ENCODE results near the gene PARVB. TPM values are rescaled to one million over a fixed set of nuclear protein-coding genes. Genes with fewer than 3 reads are reported as not detected.

PARVB gene
- total RNA-seq, 4 donors from 2014 or later, result 32.1 to 61.9 (median 41.9) TPM

- no peak for TF ChIP-seq POLR2AphosphoS5 (IDR thresholded peaks at IDR 0.05)
- no peak for TF ChIP-seq POLR2A (IDR thresholded peaks at IDR 0.05)
- TF ChIP-seq, protein P1, sequence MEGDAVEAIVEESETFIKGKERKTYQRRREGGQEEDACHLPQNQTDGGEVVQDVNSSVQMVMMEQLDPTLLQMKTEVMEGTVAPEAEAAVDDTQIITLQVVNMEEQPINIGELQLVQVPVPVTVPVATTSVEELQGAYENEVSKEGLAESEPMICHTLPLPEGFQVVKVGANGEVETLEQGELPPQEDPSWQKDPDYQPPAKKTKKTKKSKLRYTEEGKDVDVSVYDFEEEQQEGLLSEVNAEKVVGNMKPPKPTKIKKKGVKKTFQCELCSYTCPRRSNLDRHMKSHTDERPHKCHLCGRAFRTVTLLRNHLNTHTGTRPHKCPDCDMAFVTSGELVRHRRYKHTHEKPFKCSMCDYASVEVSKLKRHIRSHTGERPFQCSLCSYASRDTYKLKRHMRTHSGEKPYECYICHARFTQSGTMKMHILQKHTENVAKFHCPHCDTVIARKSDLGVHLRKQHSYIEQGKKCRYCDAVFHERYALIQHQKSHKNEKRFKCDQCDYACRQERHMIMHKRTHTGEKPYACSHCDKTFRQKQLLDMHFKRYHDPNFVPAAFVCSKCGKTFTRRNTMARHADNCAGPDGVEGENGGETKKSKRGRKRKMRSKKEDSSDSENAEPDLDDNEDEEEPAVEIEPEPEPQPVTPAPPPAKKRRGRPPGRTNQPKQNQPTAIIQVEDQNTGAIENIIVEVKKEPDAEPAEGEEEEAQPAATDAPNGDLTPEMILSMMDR (IDR thresholded peaks at IDR 0.05), result no peak
- no peak for TF ChIP-seq EP300 (IDR thresholded peaks at IDR 0.05)
- H3K36me3 ChIP-seq, result peaks cover 0 to 71% of the 10 kb centered on the region in 2 donors
- peaks cover 0 to 26% (median 0%) of the 10 kb centered on the region in 3 donors for H3K4me1 ChIP-seq
- H3K4me3 ChIP-seq, result no peak overlapping the region
- H3K9me3 ChIP-seq, result no peaks in the 10 kb centered on the region
- ATAC-seq, result no peak
- WGBS, 2 donors (ENCODE audit: low coverage in 1 of 2), result 80 to 99% methylated on average over 1 to 10 of the region's 11 CpGs
- H3K27ac ChIP-seq, result no peak overlapping the region
- no peaks in the 10 kb centered on the region for H3K27me3 ChIP-seq
Observed at GRCh38 chr22:44161673-44162072, 137.6 kb downstream of the PARVB start.

GRCh38 chr22:44162960-44163359 is 138.9 kb downstream of the PARVB start:
- peaks cover 0 to 75% of the 10 kb centered on the region in 2 donors for H3K36me3 ChIP-seq
- H3K4me3 ChIP-seq, result no peak overlapping the region
- H3K27ac ChIP-seq, result no peak overlapping the region
- TF ChIP-seq, protein P1 (IDR thresholded peaks at IDR 0.05), result no peak
- TF ChIP-seq EP300 (IDR thresholded peaks at IDR 0.05) (no peak), POLR2A (IDR thresholded peaks at IDR 0.05) (no peak), POLR2AphosphoS5 (IDR thresholded peaks at IDR 0.05) (no peak)
- peaks cover 0 to 25% (median 0%) of the 10 kb centered on the region in 3 donors for H3K4me1 ChIP-seq
- WGBS, 2 donors (ENCODE audit: low coverage in 1 of 2), result 88% methylated on average over 5 of the region's 13 CpGs; no CpG with 5 or more reads in 1 of the 2 donors
- ATAC-seq, result no peak
- no peaks in the 10 kb centered on the region for H3K27me3 ChIP-seq
- no peaks in the 10 kb centered on the region for H3K9me3 ChIP-seq

- Histone ChIP-seq H3K9me3 (no peaks in the 10 kb centered on the region), H3K4me1 (peaks cover 0 to 19% (median 0%) of the 10 kb centered on the region in 3 donors), H3K27ac (no peak overlapping the region), H3K36me3 (peaks cover 0 to 75% of the 10 kb centered on the region in 2 donors), H3K27me3 (no peaks in the 10 kb centered on the region), H3K4me3 (no peak overlapping the region)
- ATAC-seq, result no peak
- WGBS, 2 donors (ENCODE audit: low coverage in 1 of 2), result 95% methylated on average over 5 to 7 of the region's 18 CpGs
- TF ChIP-seq POLR2AphosphoS5 (IDR thresholded peaks at IDR 0.05) (no peak), EP300 (IDR thresholded peaks at IDR 0.05) (no peak), POLR2A (IDR thresholded peaks at IDR 0.05) (no peak)
- TF ChIP-seq, protein P1 (IDR thresholded peaks at IDR 0.05), result no peak
Observed at GRCh38 chr22:44163536-44163935, 139.4 kb downstream of the PARVB start.

GRCh38 chr22:44164031-44164430 is 139.9 kb downstream of the PARVB start:
- no peak for ATAC-seq
- Histone ChIP-seq H3K27me3 (no peaks in the 10 kb centered on the region), H3K27ac (no peak overlapping the region), H3K4me3 (no peak overlapping the region), H3K9me3 (no peaks in the 10 kb centered on the region), H3K36me3 (peaks cover 0 to 75% of the 10 kb centered on the region in 2 donors), H3K4me1 (peaks cover 0 to 15% (median 0%) of the 10 kb centered on the region in 3 donors)
- 52 to 84% methylated on average over 3 to 6 of the region's 11 CpGs for WGBS, 2 donors (ENCODE audit: low coverage in 1 of 2)
- TF ChIP-seq POLR2A (IDR thresholded peaks at IDR 0.05) (no peak), POLR2AphosphoS5 (IDR thresholded peaks at IDR 0.05) (no peak), EP300 (IDR thresholded peaks at IDR 0.05) (no peak)
- TF ChIP-seq, protein P1 (IDR thresholded peaks at IDR 0.05), result no peak

DNA sequence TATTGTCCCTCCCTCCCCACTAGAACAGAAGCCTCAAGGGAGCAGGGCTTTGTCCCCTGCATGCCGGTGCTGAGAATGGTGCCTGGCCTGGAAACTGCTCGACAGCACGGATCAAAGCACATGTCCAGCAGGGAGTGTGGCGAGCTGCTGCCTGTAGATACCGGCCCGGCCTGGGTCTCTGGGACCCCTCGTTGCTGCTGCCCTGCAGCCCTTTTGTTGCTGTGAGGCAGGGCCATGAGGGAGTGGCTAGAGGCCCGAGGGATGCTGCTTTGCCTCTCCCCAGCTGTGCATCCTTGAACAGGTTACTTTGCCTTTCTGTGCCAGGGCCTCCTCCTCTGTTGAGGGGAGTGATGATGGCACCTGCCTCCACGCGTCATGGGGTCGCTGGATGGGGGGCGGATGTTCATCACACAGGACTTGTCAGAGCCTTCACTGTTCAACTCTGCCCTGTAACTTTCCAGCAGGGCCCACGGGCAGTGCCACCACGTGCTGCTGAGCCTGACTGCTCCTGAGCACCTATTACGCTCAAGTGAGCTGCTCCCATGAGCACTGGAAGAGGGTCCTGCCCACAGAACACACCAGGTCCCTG is 141.3 kb downstream of the PARVB start:
- WGBS, 2 donors (ENCODE audit: low coverage in 1 of 2), result no CpG with 5 or more reads among the region's 15 CpGs
- Histone ChIP-seq H3K9me3 (no peaks in the 10 kb centered on the region), H3K4me1 (peaks cover 0 to 1% (median 0%) of the 10 kb centered on the region in 3 donors), H3K4me3 (no peak overlapping the region), H3K27ac (no peak overlapping the region), H3K36me3 (peaks cover 0 to 76% of the 10 kb centered on the region in 2 donors), H3K27me3 (no peaks in the 10 kb centered on the region)
- no peak for TF ChIP-seq POLR2AphosphoS5 (IDR thresholded peaks at IDR 0.05)
- no peak for TF ChIP-seq POLR2A (IDR thresholded peaks at IDR 0.05)
- TF ChIP-seq, protein P1 (IDR thresholded peaks at IDR 0.05), result no peak
- no peak for TF ChIP-seq EP300 (IDR thresholded peaks at IDR 0.05)
- ATAC-seq, result no peak
